Smooth muscle cell (in vitro differentiated cells): ENCODE data around the gene NCAPD2. TPM values are rescaled to one million over a fixed set of nuclear protein-coding genes. Genes with fewer than 3 reads are reported as not detected.
A peak's percentile ranks its signal among the peaks of the same experiment; 100 is the strongest.

Experiments used
- DNase-seq: peaks from one replicate; lab custom pipeline; 2025; ENCODE audit not compliant: unreplicated experiment; lab: John Stamatoyannopoulos, UW
- H2AFZ ChIP-seq: fragments of 200-600 bp; sonication (generic); 2 replicates; pipeline ENCODE4 v1.6.0; 2016; ENCODE audit warnings: antibody characterized with exemption, low read depth, mild to moderate bottlenecking
- H3F3A ChIP-seq: fragments of 200-600 bp; sonication (generic); 2 replicates; pipeline ENCODE4 v1.6.0; 2017; ENCODE audit warnings: antibody characterized with exemption, low read depth
- H3K27ac ChIP-seq: fragments of 200-600 bp; sonication (generic); 2 replicates; pipeline ENCODE4 v1.5.1; 2016; ENCODE audit warnings: low read depth, mild to moderate bottlenecking
- H3K27me3 ChIP-seq: fragments of 200-600 bp; sonication (generic); 2 replicates; pipeline ENCODE4 v1.6.1; 2016; ENCODE audit warnings: low read depth, mild to moderate bottlenecking
- H3K36me3 ChIP-seq: fragments of 200-600 bp; sonication (generic); 2 replicates; pipeline ENCODE4 v1.5.1; 2016; ENCODE audit warnings: low read depth
- H3K4me1 ChIP-seq: fragments of 200-600 bp; sonication (generic); 2 replicates; pipeline ENCODE4 v1.5.1; 2016; ENCODE audit warnings: low read depth
- H3K4me2 ChIP-seq: fragments of 200-600 bp; sonication (generic); 2 replicates; pipeline ENCODE4 v1.6.0; 2016; ENCODE audit warnings: mild to moderate bottlenecking
- H3K4me3 ChIP-seq: fragments of 200-600 bp; sonication (generic); 2 replicates; pipeline ENCODE4 v1.5.1; 2016; ENCODE audit warnings: mild to moderate bottlenecking
- H3K79me2 ChIP-seq: fragments of 200-600 bp; sonication (generic); 2 replicates; pipeline ENCODE4 v1.6.0; 2016; ENCODE audit warnings: low read depth, mild to moderate bottlenecking
- H3K9ac ChIP-seq: fragments of 200-600 bp; sonication (generic); 2 replicates; pipeline ENCODE4 v1.6.0; 2016; ENCODE audit warnings: low read depth
- H3K9me3 ChIP-seq: fragments of 200-600 bp; sonication (generic); replicated peaks from 2 replicates; pipeline ENCODE4 v1.5.1; 2016; ENCODE audit warnings: low read depth
- H4K20me1 ChIP-seq: fragments of 200-600 bp; sonication (generic); 2 replicates; pipeline ENCODE4 v1.6.0; 2016; ENCODE audit warnings: low read depth
- WGBS: methylation state at CpG from one replicate; pipeline ENCODE4 v1.1.7; 2016; ENCODE audit warnings: low lambda C conversion rate; 5-methylcytosine and 5-hydroxymethylcytosine counted together
- polyA plus RNA-seq: library from polyadenylated mRNA; unstranded; fragments of >200 nt; fragmentation: Nextera tagmentation; extraction: Ambion mirVana; gene quantifications from 2 replicates; pipeline ENCODE4 v1.2.1, GENCODE V29; 2016
- total RNA-seq: library from RNA; depleted of rRNA; stranded (reverse); fragments of >200 nt; gene quantifications from 2 replicates; pipeline ENCODE4 v1.2.3, GENCODE V29; 2014
- TF ChIP-seq, protein P1 (sequence below): fragments of 200-600 bp; sonication (generic); IDR thresholded peaks from 2 replicates; pipeline ENCODE4 v1.5.1; 2017; ENCODE audit warnings: borderline replicate concordance, mild to moderate bottlenecking, antibody characterized with exemption; ENCODE audit not compliant: insufficient read depth, poor library complexity, severe bottlenecking

NCAPD2 gene
- total and polyA plus RNA-seq, 2 experiments from 2014 or later = 17.6 to 22.7 TPM

DNA sequence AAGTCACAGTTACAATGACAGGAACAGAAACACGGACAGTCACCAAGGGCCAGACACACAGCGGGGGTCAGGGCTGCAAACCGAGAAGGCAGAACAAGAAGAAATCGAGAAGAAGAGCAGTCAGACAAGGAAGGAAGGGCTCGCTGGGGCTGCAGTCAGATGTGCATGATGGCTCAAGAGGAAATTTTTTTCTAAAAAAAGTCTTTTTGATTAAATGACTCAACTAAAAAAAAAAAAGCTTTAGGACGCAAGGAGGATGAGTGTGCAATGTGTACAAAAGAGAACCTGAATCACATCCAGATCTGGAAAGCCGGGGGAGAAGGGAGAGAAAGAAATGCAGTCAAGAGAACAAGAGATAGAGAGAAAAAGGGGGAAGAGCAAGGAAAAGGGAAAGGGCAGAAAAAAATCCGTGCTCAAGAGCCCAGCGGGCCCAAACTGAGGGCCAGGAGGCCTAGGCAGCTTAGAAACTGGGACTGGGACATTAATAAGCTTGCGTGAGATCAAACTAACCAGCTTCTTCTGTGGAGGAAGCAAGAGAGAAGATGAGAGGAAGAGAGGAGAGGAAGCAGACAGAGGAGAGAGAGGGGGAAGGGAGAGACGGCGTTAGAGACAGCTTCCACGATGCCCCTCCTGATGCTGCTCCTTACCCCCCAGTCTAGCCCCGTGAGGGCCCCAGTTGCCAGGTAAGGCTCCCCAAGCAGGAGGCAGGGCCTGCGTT, 55.2 kb downstream of the NCAPD2 start:
- Histone ChIP-seq H3K4me2 (peak overlapping the region; percentile 75), H3K27ac (peak overlapping the region; percentile 84), H3K9ac (no peak overlapping the region), H4K20me1 (peaks cover 24% of the 10 kb centered on the region), H3K27me3 (no peaks in the 10 kb centered on the region), H3K9me3 (no peaks in the 10 kb centered on the region), H3K79me2 (peaks cover 21% of the 10 kb centered on the region), H3K4me3 (no peak overlapping the region), H3F3A (peaks cover 5% of the 10 kb centered on the region), H2AFZ (no peak overlapping the region), H3K36me3 (no peaks in the 10 kb centered on the region), H3K4me1 (peaks cover 12% of the 10 kb centered on the region)
- TF ChIP-seq, protein P1, sequence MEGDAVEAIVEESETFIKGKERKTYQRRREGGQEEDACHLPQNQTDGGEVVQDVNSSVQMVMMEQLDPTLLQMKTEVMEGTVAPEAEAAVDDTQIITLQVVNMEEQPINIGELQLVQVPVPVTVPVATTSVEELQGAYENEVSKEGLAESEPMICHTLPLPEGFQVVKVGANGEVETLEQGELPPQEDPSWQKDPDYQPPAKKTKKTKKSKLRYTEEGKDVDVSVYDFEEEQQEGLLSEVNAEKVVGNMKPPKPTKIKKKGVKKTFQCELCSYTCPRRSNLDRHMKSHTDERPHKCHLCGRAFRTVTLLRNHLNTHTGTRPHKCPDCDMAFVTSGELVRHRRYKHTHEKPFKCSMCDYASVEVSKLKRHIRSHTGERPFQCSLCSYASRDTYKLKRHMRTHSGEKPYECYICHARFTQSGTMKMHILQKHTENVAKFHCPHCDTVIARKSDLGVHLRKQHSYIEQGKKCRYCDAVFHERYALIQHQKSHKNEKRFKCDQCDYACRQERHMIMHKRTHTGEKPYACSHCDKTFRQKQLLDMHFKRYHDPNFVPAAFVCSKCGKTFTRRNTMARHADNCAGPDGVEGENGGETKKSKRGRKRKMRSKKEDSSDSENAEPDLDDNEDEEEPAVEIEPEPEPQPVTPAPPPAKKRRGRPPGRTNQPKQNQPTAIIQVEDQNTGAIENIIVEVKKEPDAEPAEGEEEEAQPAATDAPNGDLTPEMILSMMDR = no peak
- WGBS = 87% methylated on average over 14 of the region's 15 CpGs
- no peak for DNase-seq

DNA sequence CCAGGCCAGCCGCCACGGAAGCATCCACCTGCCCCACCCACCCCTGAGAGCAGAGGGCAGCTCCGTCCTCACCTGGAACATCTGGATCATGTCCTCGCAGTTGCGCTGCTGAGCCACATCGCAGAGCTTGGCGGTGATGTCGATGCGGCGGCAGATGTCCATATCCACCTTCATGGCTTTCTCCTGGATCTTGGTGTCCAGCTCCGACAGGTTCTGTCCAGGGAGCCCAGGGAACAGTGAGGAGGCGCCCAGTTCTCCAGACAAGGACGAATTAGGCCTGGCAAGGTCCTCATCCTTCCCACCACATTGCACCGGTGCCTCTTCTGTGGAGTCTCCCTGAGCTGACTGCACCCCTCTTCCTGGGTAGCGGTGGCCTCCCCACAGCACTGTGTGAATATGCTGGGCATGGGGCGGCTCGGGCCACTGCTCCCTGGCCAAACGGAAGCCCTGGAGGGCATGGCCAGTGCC, 55.8 kb downstream of the NCAPD2 start:
- Histone ChIP-seq H3K9ac (no peak overlapping the region), H2AFZ (no peak overlapping the region), H3K4me3 (no peak overlapping the region), H3K36me3 (no peaks in the 10 kb centered on the region), H3K79me2 (peaks cover 24% of the 10 kb centered on the region), H3K4me1 (peaks cover 17% of the 10 kb centered on the region), H3K27me3 (no peaks in the 10 kb centered on the region), H3K4me2 (no peak overlapping the region), H3K9me3 (no peaks in the 10 kb centered on the region), H4K20me1 (peaks cover 30% of the 10 kb centered on the region), H3K27ac (peak overlapping the region; percentile 84), H3F3A (peaks cover 5% of the 10 kb centered on the region)
- WGBS = 98% methylated on average over 15 of the region's 18 CpGs
- DNase-seq = no peak
- TF ChIP-seq, protein P1 = no peak

DNA sequence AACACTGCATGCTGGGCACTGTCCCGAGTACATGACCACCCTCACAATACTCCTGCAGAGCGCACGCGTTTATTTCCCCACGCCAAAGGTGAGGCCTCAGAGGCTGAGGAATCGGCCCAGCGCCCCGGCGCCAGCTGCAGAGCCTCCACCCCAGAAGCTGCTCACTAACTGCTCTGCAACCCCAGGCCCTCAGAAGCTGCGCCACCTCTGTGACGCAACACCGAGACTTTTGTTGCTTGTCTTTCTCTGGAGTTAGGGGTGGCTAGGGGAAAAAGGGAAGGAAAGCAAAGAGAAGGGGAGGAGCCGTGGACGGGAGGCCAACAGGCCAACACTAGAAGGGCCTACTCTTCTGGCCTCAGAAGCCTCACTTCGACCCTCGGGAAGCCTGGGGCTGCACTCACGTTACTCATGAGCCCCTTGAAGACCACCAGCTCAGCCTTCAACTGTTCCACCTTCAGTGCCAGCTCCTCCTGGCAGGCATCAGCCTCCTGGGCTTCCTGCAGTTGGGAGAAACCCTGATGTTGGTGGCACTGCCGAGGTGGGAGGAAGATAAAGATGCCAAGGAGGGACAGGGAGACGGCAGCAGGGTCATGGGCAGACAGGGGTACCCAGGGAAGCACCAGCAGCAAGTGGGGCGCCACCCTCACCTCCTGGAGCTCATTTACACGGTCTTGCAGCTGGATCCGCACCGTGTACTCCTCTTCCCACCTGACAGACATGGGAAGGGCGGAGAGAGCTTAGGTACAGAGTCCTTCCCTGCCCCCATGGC, 56.6 kb downstream of the NCAPD2 start:
- DNase-seq = no peak
- TF ChIP-seq, protein P1 = no peak
- Histone ChIP-seq H3K9ac (no peak overlapping the region), H3K4me1 (peaks cover 19% of the 10 kb centered on the region), H3K27me3 (no peaks in the 10 kb centered on the region), H3K36me3 (no peaks in the 10 kb centered on the region), H3K27ac (peak overlapping the region; percentile 81), H3K4me3 (no peak overlapping the region), H3K4me2 (no peak overlapping the region), H3K79me2 (peaks cover 27% of the 10 kb centered on the region), H3K9me3 (no peaks in the 10 kb centered on the region), H2AFZ (no peak overlapping the region), H3F3A (peaks cover 5% of the 10 kb centered on the region), H4K20me1 (peaks cover 32% of the 10 kb centered on the region)
- WGBS = 97% methylated on average over 24 of the region's 24 CpGs
